HCT116 (cell line): ENCODE data around the gene FAM162A. TPM values are rescaled to one million over a fixed set of nuclear protein-coding genes. Genes with fewer than 3 reads are reported as not detected.

Experiments used
- ATAC-seq: fragments of 200-7000 bp; cut with Tn5 transposase; 2 replicates; pipeline ENCODE4 v1.9.1; 2020; ENCODE audit warnings: mild to moderate bottlenecking, moderate library complexity
- BruUV-seq: library from RNA; stranded (reverse); fragments of 400-500 nt; replicated peaks from 2 replicates; lab custom pipeline; 2021; lab: Mats Ljungman, UMichigan
- CTCF ChIA-PET: fragments of 300-600 bp; sonication (Branson Sonifier 250); formaldehyde crosslinking; loops from one replicate; lab custom pipeline; 2021; ENCODE audit warnings: antibody characterized with exemption; lab: Charles Lee
- POLR2A ChIA-PET: fragments of 300-600, 350-600 bp; sonication (Branson Sonifier 250); formaldehyde crosslinking; loops from one replicate; lab custom pipeline; 2021; ENCODE audit warnings: antibody characterized with exemption; lab: Charles Lee
- RAD21 ChIA-PET, 2 experiments: fragments of 300-600 bp; sonication (Branson Sonifier 250); formaldehyde crosslinking; loops; one replicate each; lab custom pipeline; 2023; ENCODE audit warnings: low total read pairs in 2 of 2; ENCODE audit not compliant: uncharacterized antibody in 2 of 2, unreplicated experiment in 2 of 2, low non-redundant PET in 1 of 2; lab: Charles Lee
- DNase-seq: peaks from one replicate; pipeline ENCODE4 v3.0.0-alpha.2; 2010; ENCODE audit warnings: low read depth, low spot score
- H2AFZ ChIP-seq: fragments of 200-600 bp; shearing (Covaris generic), sonication (generic); 2 replicates; pipeline ENCODE4 v1.6.1; 2017; ENCODE audit warnings: low read depth, mixed run types, mixed read lengths, antibody characterized with exemption, low read length; ENCODE audit not compliant: poor library complexity, severe bottlenecking
- H3K27ac ChIP-seq: 2 replicates; pipeline ENCODE4 v1.5.1; 2012; ENCODE audit warnings: low read depth, low read length
- H3K27me3 ChIP-seq: fragments of 200-600 bp; sonication (generic); 2 replicates; pipeline ENCODE4 v1.6.1; 2016; ENCODE audit warnings: mixed run types, low read length, mixed read lengths; ENCODE audit not compliant: insufficient read depth
- H3K36me3 ChIP-seq, 2 experiments: fragments of 200-500 bp in 1 of 2; fragments of 200-600 bp in 1 of 2; sonication (Bioruptor generic) in 1 of 2; sonication (generic) in 1 of 2; 2 replicates each; pipeline versions ENCODE4 v1.5.1 to v1.6.1; 2014 to 2016; ENCODE audit warnings: low read length in 2 of 2, inconsistent platforms in 1 of 2, mixed read lengths in 1 of 2, mixed run types in 1 of 2; ENCODE audit not compliant: insufficient read depth in 2 of 2, control insufficient read depth in 1 of 2
- H3K4me1 ChIP-seq, 2 experiments: fragments of 200-600 bp in 1 of 2; sonication (generic) in 1 of 2; 2 replicates each; pipeline versions ENCODE4 v1.5.1 to v1.6.1; 2012 to 2017; ENCODE audit warnings: low read length in 2 of 2, inconsistent platforms in 1 of 2, mild to moderate bottlenecking in 1 of 2, mixed read lengths in 1 of 2, mixed run types in 1 of 2, moderate library complexity in 1 of 2; ENCODE audit not compliant: insufficient read depth in 2 of 2, control insufficient read depth in 1 of 2
- H3K4me2 ChIP-seq: fragments of 200-600 bp; sonication (generic); 2 replicates; pipeline ENCODE4 v1.6.1; 2017; ENCODE audit warnings: mixed run types, low read length, mixed read lengths
- H3K4me3 ChIP-seq, 2 experiments: fragments of 200-600 bp in 1 of 2; sonication (generic) in 1 of 2; replicated peaks in 1 of 2; 2 replicates each; pipeline ENCODE4 v1.5.1; 2011 to 2016; ENCODE audit warnings: low read length in 2 of 2, control low read depth in 1 of 2, low read depth in 1 of 2, mild to moderate bottlenecking in 1 of 2, mixed read lengths in 1 of 2, mixed run types in 1 of 2
- H3K79me2 ChIP-seq: fragments of 200-600 bp; sonication (generic); 2 replicates; pipeline ENCODE4 v1.6.1; 2017; ENCODE audit warnings: mild to moderate bottlenecking, mixed run types, low read length, moderate library complexity, mixed read lengths; ENCODE audit not compliant: insufficient read depth
- H3K9ac ChIP-seq: fragments of 200-600 bp; sonication (generic); 2 replicates; pipeline ENCODE4 v1.6.1; 2016; ENCODE audit warnings: low read length, mixed read lengths
- H3K9me2 ChIP-seq: fragments of 200-600 bp; sonication (generic), shearing (Covaris generic); 2 replicates; pipeline ENCODE4 v1.6.1; 2017; ENCODE audit warnings: mixed run types, mild to moderate bottlenecking, moderate library complexity; ENCODE audit not compliant: insufficient read depth
- H3K9me3 ChIP-seq, 2 experiments: fragments of 200-500 bp in 1 of 2; fragments of 200-600 bp in 1 of 2; sonication (Bioruptor generic) in 1 of 2; sonication (generic) in 1 of 2; 2 replicates each; pipeline ENCODE4 v1.6.1; 2014 to 2017; ENCODE audit warnings: low read length in 2 of 2, mixed read lengths in 2 of 2, inconsistent platforms in 1 of 2, low read depth in 1 of 2, mild to moderate bottlenecking in 1 of 2, mixed run types in 1 of 2, moderate library complexity in 1 of 2; ENCODE audit not compliant: control insufficient read depth in 1 of 2, insufficient read depth in 1 of 2
- H4K20me1 ChIP-seq: fragments of 200-600 bp; sonication (generic), shearing (Covaris generic); 2 replicates; pipeline ENCODE4 v1.6.1; 2017; ENCODE audit warnings: mixed run types, mild to moderate bottlenecking, moderate library complexity; ENCODE audit not compliant: insufficient read depth
- ELF1 ChIP-seq: IDR thresholded peaks from 2 replicates; pipeline ENCODE4 v1.6.1; 2012; ENCODE audit warnings: low read depth, borderline replicate concordance
- JUND ChIP-seq: IDR thresholded peaks from 2 replicates; pipeline ENCODE4 v1.6.1; 2012
- REST ChIP-seq: IDR thresholded peaks from 2 replicates; pipeline ENCODE4 v1.6.1; 2012; ENCODE audit warnings: low read depth
- SIN3A ChIP-seq: IDR thresholded peaks from 2 replicates; pipeline ENCODE4 v1.6.1; 2012; ENCODE audit warnings: low read depth
- SP1 ChIP-seq: IDR thresholded peaks from 2 replicates; pipeline ENCODE4 v1.6.1; 2012; ENCODE audit warnings: low read depth
- SRF ChIP-seq: IDR thresholded peaks from 2 replicates; pipeline ENCODE4 v1.6.1; 2012; ENCODE audit warnings: low read depth
- TCF7L2 ChIP-seq: IDR thresholded peaks from 2 replicates; pipeline ENCODE4 v1.7.0; 2011; ENCODE audit warnings: borderline replicate concordance, inconsistent platforms; ENCODE audit not compliant: insufficient read depth, insufficient read length; ENCODE audit errors: extremely low read depth
- ZBTB33 ChIP-seq: IDR thresholded peaks from 2 replicates; pipeline ENCODE4 v1.6.1; 2011; ENCODE audit warnings: mild to moderate bottlenecking, low read length, moderate library complexity; ENCODE audit not compliant: insufficient replicate concordance; ENCODE audit errors: extremely low read depth
- intact Hi-C: fragments of 100-400 bp; cut with micrococcal nuclease; formaldehyde crosslinking; loops from 2 replicates; pipeline ENCODE4 v1.10.0; 2022
- total RNA-seq: library from RNA; stranded (reverse); gene quantifications from one replicate; pipeline ENCODE4 v1.2.1, GENCODE V29; 2021; ENCODE audit not compliant: unreplicated experiment

Gene FAM162A
- total RNA-seq, 1 experiment from 2014 or later: 74.1 TPM

- H2AFZ ChIP-seq: no peak overlapping the region
- ChIA-PET RAD21 (no interaction called here), CTCF (interaction anchor here (1.1 kb wide), 1 partner anchor 22 kb away, joined by 3 read pairs; the partner anchor contains the start of gene FAM162A), POLR2A (no interaction called here)
- no peaks in the 10 kb centered on the region for H3K27me3 ChIP-seq
- ATAC-seq (no peak), DNase-seq (no peak)
- no peaks in the 10 kb centered on the region for H3K4me1 ChIP-seq
- H3K36me3 ChIP-seq: peaks cover 28 to 42% of the 10 kb centered on the region in 2 experiments
- no peak overlapping the region for H3K27ac ChIP-seq
- H3K9me3 ChIP-seq: no peaks in the 10 kb centered on the region
- H3K4me2 ChIP-seq: no peak overlapping the region
- BruUV-seq: no TSS peak
- peaks cover 1% of the 10 kb centered on the region; the same call in 1 of the 2 replicates for H3K79me2 ChIP-seq
- no peak overlapping the region for H3K4me3 ChIP-seq
- TF ChIP-seq REST (no peak), ELF1 (no peak), SP1 (no peak), ZBTB33 (no peak), SRF (no peak), SIN3A (no peak), TCF7L2 (no peak), JUND (no peak)
- TF ChIP-seq, all 23 proteins: peak for 0
- Histone ChIP-seq H4K20me1 (no peaks in the 10 kb centered on the region; the same call in 1 of the 2 replicates), H3K9me2 (no peaks in the 10 kb centered on the region), H3K9ac (no peak overlapping the region)
- intact Hi-C loops: no loop called here
Measured at GRCh38 chr3:122406198-122406597, 22.2 kb downstream of the FAM162A start.
